Measurements from ENCODE around the gene IRF3. TPM values are rescaled to one million over a fixed set of nuclear protein-coding genes. Genes with fewer than 3 reads are reported as not detected.

Gene IRF3
- total and polyA plus RNA-seq, 2 donors from 2014 or later: 64.5 to 84.9 TPM

DNA sequence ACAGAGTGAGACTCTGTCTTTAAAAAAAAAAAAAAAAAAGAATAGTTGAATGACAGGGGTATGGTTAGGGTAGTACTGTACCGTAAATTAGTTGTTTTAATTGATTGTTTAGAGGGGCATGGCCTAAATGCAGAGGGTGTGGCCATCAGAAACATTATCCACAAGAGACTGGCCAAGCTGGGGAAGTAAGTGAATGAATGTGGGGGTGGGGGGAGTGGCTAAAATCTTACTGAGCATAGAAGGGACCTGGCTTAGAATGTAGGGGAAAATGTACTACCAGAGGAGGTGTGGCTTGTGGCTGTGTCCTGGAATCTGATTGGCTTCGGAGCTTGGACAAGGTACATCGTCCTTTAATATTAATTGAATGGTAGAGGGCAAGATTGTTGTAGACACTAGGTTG is 3.9 kb upstream of the IRF3 start:
- TF ChIP-seq, protein P1, sequence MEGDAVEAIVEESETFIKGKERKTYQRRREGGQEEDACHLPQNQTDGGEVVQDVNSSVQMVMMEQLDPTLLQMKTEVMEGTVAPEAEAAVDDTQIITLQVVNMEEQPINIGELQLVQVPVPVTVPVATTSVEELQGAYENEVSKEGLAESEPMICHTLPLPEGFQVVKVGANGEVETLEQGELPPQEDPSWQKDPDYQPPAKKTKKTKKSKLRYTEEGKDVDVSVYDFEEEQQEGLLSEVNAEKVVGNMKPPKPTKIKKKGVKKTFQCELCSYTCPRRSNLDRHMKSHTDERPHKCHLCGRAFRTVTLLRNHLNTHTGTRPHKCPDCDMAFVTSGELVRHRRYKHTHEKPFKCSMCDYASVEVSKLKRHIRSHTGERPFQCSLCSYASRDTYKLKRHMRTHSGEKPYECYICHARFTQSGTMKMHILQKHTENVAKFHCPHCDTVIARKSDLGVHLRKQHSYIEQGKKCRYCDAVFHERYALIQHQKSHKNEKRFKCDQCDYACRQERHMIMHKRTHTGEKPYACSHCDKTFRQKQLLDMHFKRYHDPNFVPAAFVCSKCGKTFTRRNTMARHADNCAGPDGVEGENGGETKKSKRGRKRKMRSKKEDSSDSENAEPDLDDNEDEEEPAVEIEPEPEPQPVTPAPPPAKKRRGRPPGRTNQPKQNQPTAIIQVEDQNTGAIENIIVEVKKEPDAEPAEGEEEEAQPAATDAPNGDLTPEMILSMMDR (IDR thresholded peaks at IDR 0.05; ENCODE audit: borderline replicate concordance, extremely low read depth, insufficient read depth): no peak
- no peaks in the 10 kb centered on the region for H3K27me3 ChIP-seq (ENCODE audit: control insufficient read depth, insufficient read depth, low read length)
- intact Hi-C loops (cut with DNase I): no loop called here
- H3K9me3 ChIP-seq (ENCODE audit: control insufficient read depth in 2 of 3, insufficient read depth in 1 of 3, low read length in 3 of 3): no peaks in the 10 kb centered on the region
- no peak overlapping the region for H3K4me3 ChIP-seq (ENCODE audit: low read length in 3 of 3)
- H3K9ac ChIP-seq (ENCODE audit: low read length in 3 of 3): no peak overlapping the region
- DNase-seq: no peak
- H3K36me3 ChIP-seq (ENCODE audit: control insufficient read depth in 2 of 3, insufficient read depth in 3 of 3, low read length in 3 of 3): no peaks in the 10 kb centered on the region
- H3K27ac ChIP-seq (ENCODE audit: low read depth in 2 of 2, low read length in 2 of 2): no peak overlapping the region
- peaks cover 0 to 14% (median 5%) of the 10 kb centered on the region in 3 donors for H3K4me1 ChIP-seq (ENCODE audit: control insufficient read depth in 2 of 3, insufficient read depth in 2 of 3, low read depth in 1 of 3, low read length in 3 of 3)
- no peak for FAIRE-seq

DNA sequence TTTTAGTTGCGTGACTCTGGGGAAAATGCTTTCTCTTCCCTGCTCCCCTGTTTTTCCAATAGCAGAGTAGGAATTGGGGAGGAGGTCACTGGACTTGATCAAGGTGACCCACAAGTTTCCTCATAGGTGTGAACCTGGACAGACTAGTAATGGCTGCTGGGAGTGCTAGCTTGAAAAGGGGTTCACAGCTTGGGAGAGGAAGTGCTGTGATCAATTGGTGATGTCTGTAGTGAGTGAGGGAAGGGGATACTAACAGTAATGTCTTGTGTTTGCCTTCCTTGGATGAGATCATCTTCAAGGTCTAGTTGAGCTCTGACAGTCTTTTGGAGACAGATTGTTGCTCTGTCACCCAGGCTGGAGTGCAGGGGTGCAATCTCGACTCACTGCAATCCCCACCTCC is 1.8 kb upstream of the IRF3 start:
- TF ChIP-seq, protein P1 (IDR thresholded peaks at IDR 0.05; ENCODE audit: borderline replicate concordance, extremely low read depth, insufficient read depth): no peak
- Histone ChIP-seq H3K4me3 (ENCODE audit: low read length in 3 of 3) (no peak overlapping the region), H3K27ac (ENCODE audit: low read depth in 2 of 2, low read length in 2 of 2) (no peak overlapping the region), H3K9me3 (ENCODE audit: control insufficient read depth in 2 of 3, insufficient read depth in 1 of 3, low read length in 3 of 3) (no peaks in the 10 kb centered on the region), H3K27me3 (ENCODE audit: control insufficient read depth, insufficient read depth, low read length) (no peaks in the 10 kb centered on the region), H3K9ac (ENCODE audit: low read length in 3 of 3) (no peak overlapping the region), H3K4me1 (ENCODE audit: control insufficient read depth in 2 of 3, insufficient read depth in 2 of 3, low read depth in 1 of 3, low read length in 3 of 3) (peaks cover 0 to 18% (median 11%) of the 10 kb centered on the region in 3 donors), H3K36me3 (ENCODE audit: control insufficient read depth in 2 of 3, insufficient read depth in 3 of 3, low read length in 3 of 3) (peaks cover 0 to 3% (median 0%) of the 10 kb centered on the region in 3 donors)
- FAIRE-seq (no peak), DNase-seq (no peak)
- intact Hi-C loops (cut with DNase I): no loop called here

- no peaks in the 10 kb centered on the region for H3K27me3 ChIP-seq (ENCODE audit: control insufficient read depth, insufficient read depth, low read length)
- peaks cover 0 to 13% (median 11%) of the 10 kb centered on the region in 3 donors for H3K4me1 ChIP-seq (ENCODE audit: control insufficient read depth in 2 of 3, insufficient read depth in 2 of 3, low read depth in 1 of 3, low read length in 3 of 3)
- TF ChIP-seq, protein P1 (IDR thresholded peaks at IDR 0.05; ENCODE audit: borderline replicate concordance, extremely low read depth, insufficient read depth): no peak
- intact Hi-C loops (cut with DNase I): no loop called here
- no peak for FAIRE-seq
- DNase-seq: no peak
- peak overlapping the region; percentile 65 to 98 (median 86) for H3K4me3 ChIP-seq (ENCODE audit: low read length in 3 of 3)
- peaks cover 0 to 15% (median 2%) of the 10 kb centered on the region in 3 donors for H3K36me3 ChIP-seq (ENCODE audit: control insufficient read depth in 2 of 3, insufficient read depth in 3 of 3, low read length in 3 of 3)
- H3K27ac ChIP-seq (ENCODE audit: low read depth in 2 of 2, low read length in 2 of 2): peak overlapping the region in 1 of 2 donors; percentile 88
- H3K9ac ChIP-seq (ENCODE audit: low read length in 3 of 3): peak overlapping the region; percentile 37 to 60 (median 50)
- H3K9me3 ChIP-seq (ENCODE audit: control insufficient read depth in 2 of 3, insufficient read depth in 1 of 3, low read length in 3 of 3): no peaks in the 10 kb centered on the region
These were observed 425 bp upstream of the IRF3 start for GRCh38 chr19:49666120-49666444.

GRCh38 chr19:49665036-49665350 is 664 bp downstream of the IRF3 start:
- no peaks in the 10 kb centered on the region for H3K9me3 ChIP-seq (ENCODE audit: control insufficient read depth in 2 of 3, insufficient read depth in 1 of 3, low read length in 3 of 3)
- no peaks in the 10 kb centered on the region for H3K27me3 ChIP-seq (ENCODE audit: control insufficient read depth, insufficient read depth, low read length)
- peak overlapping the region; percentile 88 to 95 for H3K27ac ChIP-seq (ENCODE audit: low read depth in 2 of 2, low read length in 2 of 2)
- peak overlapping the region; percentile 60 to 98 (median 64) for H3K9ac ChIP-seq (ENCODE audit: low read length in 3 of 3)
- intact Hi-C loops (cut with DNase I): no loop called here
- H3K4me1 ChIP-seq (ENCODE audit: control insufficient read depth in 2 of 3, insufficient read depth in 2 of 3, low read depth in 1 of 3, low read length in 3 of 3): peaks cover 0 to 13% (median 11%) of the 10 kb centered on the region in 3 donors
- peak overlapping the region; percentile 65 to 98 (median 86) for H3K4me3 ChIP-seq (ENCODE audit: low read length in 3 of 3)
- TF ChIP-seq, protein P1 (IDR thresholded peaks at IDR 0.05; ENCODE audit: borderline replicate concordance, extremely low read depth, insufficient read depth): no peak
- FAIRE-seq: no peak
- DNase-seq: no peak
- peaks cover 0 to 16% (median 9%) of the 10 kb centered on the region in 3 donors for H3K36me3 ChIP-seq (ENCODE audit: control insufficient read depth in 2 of 3, insufficient read depth in 3 of 3, low read length in 3 of 3)
